Testis (tissue), 3 donors: Measurements from ENCODE around the gene UTS2B. TPM values are rescaled to one million over a fixed set of nuclear protein-coding genes. Genes with fewer than 3 reads are reported as not detected.

Experiments used
- DNase-seq: peaks from one replicate; pipeline ENCODE4 v3.0.0-alpha.2; 2019
- H3K27ac ChIP-seq, 2 donors: fragments of 200-600 bp; sonication (generic); one replicate each; pipeline ENCODE4 v1.5.1; 2019
- H3K27me3 ChIP-seq: fragments of 200-600 bp; sonication (generic); one replicate; pipeline ENCODE4 v1.5.1; 2019
- H3K36me3 ChIP-seq: fragments of 200-600 bp; sonication (generic); one replicate; pipeline ENCODE4 v1.5.1; 2017; ENCODE audit warnings: low read depth; ENCODE audit errors: missing control alignments
- H3K4me1 ChIP-seq: fragments of 200-600 bp; sonication (generic); one replicate; pipeline ENCODE4 v1.5.1; 2019
- H3K4me3 ChIP-seq, 2 donors: fragments of 200-600 bp; sonication (generic); one replicate each; pipeline ENCODE4 v1.5.1; 2017 to 2019
- H3K9me3 ChIP-seq: fragments of 200-600 bp; sonication (generic); one replicate; pipeline ENCODE4 v1.5.1; 2017
- CTCF ChIP-seq, 3 experiments: fragments of 450-650 bp in 2 of 3; fragments of 200-600 bp in 1 of 3; sonication (generic) in 1 of 3; IDR thresholded peaks; one replicate each; pipeline ENCODE4 v1.5.1; 2016 to 2019; ENCODE audit warnings: antibody characterized with exemption in 3 of 3, mild to moderate bottlenecking in 2 of 3, moderate library complexity in 1 of 3
- POLR2A ChIP-seq: fragments of 450-650 bp; IDR thresholded peaks from one replicate; pipeline ENCODE4 v1.6.1; 2017; ENCODE audit warnings: antibody characterized with exemption, mild to moderate bottlenecking, moderate library complexity
- whole genome bisulfite sequencing, 2 donors: methylation state at CpG; one replicate each; pipeline ENCODE4 v1.1.5; 2018; 5-methylcytosine and 5-hydroxymethylcytosine counted together
- intact Hi-C: fragments of 100-400 bp; cut with DNase I; formaldehyde crosslinking; loops from one replicate; pipeline ENCODE4 v1.15.1; 2023; ENCODE audit warnings: low total_unique reads
- polyA plus RNA-seq: library from polyadenylated mRNA; stranded (reverse); fragments of 350-450 nt; fragmentation: Illumina TruSeq; extraction: RNeasy Lipid Tissue Mini Kit (QIAGEN cat#74804); gene quantifications from one replicate; pipeline ENCODE4 v1.2.3, GENCODE V29; 2014; ENCODE audit warnings: low read depth, low replicate concordance; ENCODE audit not compliant: insufficient read depth
- total RNA-seq, 2 donors: library from RNA; depleted of rRNA; stranded (reverse); fragments of >200 nt; gene quantifications; one replicate each; pipeline ENCODE4 v1.2.3, GENCODE V29; 2016

UTS2B gene
- total and polyA plus RNA-seq, 3 donors from 2014 or later, result 5.9 to 13.1 (median 12.3) TPM

DNA sequence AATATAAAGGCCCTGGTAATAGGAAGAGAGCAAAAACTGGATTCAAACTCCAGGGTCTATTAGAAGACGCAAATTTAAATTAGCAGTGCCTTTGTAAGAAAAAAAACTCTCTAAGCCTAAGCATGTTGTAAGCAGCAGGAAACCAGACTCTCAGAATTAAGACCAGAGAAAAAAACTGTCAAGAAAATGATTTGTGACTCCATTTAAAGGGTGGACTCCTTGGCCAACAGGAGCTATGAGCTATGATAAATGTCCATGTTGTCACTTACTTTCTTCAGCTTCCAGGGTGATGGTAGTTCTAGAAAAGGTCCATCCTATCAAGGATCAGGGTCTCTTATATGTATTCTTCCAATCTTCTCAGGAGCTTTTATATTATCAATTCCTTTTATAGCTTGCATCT, 36.0 kb downstream of the UTS2B start:
- no peak for DNase-seq
- no peak overlapping the region for H3K27ac ChIP-seq
- no peak overlapping the region for H3K4me3 ChIP-seq
- WGBS, 2 donors, result 94 to 98% methylated on average over 1 of the region's 1 CpG
- no peaks in the 10 kb centered on the region for H3K36me3 ChIP-seq
- H3K4me1 ChIP-seq, result no peaks in the 10 kb centered on the region
- no peaks in the 10 kb centered on the region for H3K9me3 ChIP-seq
- intact Hi-C loops, result no loop called here
- TF ChIP-seq POLR2A, result no peak
- no peak for TF ChIP-seq CTCF (IDR thresholded peaks at IDR 0.05)
- H3K27me3 ChIP-seq, result no peaks in the 10 kb centered on the region

GRCh38 chr3:191292243-191293015, 37.9 kb downstream of the UTS2B start:
- no peaks in the 10 kb centered on the region for H3K4me1 ChIP-seq
- DNase-seq, result no peak
- TF ChIP-seq POLR2A (no peak), CTCF (IDR thresholded peaks at IDR 0.05) (no peak)
- no peaks in the 10 kb centered on the region for H3K27me3 ChIP-seq
- 76 to 85% methylated on average over 5 of the region's 5 CpGs for WGBS, 2 donors
- no peaks in the 10 kb centered on the region for H3K36me3 ChIP-seq
- H3K27ac ChIP-seq, result no peak overlapping the region
- no peak overlapping the region for H3K4me3 ChIP-seq
- intact Hi-C loops, result no loop called here
- no peaks in the 10 kb centered on the region for H3K9me3 ChIP-seq

DNA sequence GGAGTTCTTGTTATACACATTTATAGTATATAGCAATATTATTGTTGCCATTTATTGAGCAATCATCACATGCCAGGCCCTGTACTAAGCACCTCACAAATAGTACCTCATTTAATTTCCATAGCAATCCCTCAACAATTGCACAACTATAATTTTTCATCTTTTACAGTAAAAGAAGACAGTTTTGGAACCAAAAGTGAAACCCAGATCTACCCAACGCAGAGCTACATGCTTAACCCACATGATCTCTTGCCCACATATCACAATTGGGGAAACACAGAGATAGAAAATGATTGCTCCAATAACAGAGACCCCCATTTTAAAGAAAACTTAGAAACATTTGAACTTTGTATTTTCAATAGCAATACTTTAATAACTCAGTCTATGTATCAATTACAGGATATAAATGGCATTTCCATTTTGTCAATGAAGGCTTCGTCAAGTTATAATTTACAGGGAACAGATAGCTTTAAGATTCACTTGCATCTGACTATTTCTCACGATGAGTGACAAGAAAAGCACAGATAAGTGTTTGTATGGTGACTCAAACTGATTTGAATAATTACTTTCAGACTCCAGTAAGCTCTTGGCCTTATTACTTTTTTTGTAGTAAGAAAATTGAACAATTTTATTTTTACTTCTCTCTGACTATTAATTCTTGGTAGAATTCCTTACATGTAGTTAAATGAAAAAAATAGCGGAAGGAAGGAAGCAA, 39.9 kb downstream of the UTS2B start:
- DNase-seq, result no peak
- H3K36me3 ChIP-seq, result no peaks in the 10 kb centered on the region
- intact Hi-C loops, result no loop called here
- 67 to 71% methylated on average over 4 of the region's 4 CpGs for WGBS, 2 donors
- H3K9me3 ChIP-seq, result no peaks in the 10 kb centered on the region
- no peak overlapping the region for H3K27ac ChIP-seq
- H3K4me1 ChIP-seq, result no peaks in the 10 kb centered on the region
- no peaks in the 10 kb centered on the region for H3K27me3 ChIP-seq
- no peak overlapping the region for H3K4me3 ChIP-seq
- TF ChIP-seq CTCF (IDR thresholded peaks at IDR 0.05) (no peak), POLR2A (no peak)

GRCh38 chr3:191283400-191283799, 46.9 kb downstream of the UTS2B start:
- Histone ChIP-seq H3K4me1 (no peaks in the 10 kb centered on the region), H3K27me3 (no peaks in the 10 kb centered on the region), H3K36me3 (no peaks in the 10 kb centered on the region), H3K27ac (no peak overlapping the region), H3K9me3 (no peaks in the 10 kb centered on the region), H3K4me3 (no peak overlapping the region)
- DNase-seq, result no peak
- 90 to 97% methylated on average over 2 of the region's 2 CpGs for WGBS, 2 donors
- intact Hi-C loops, result no loop called here
- no peak for TF ChIP-seq CTCF (IDR thresholded peaks at IDR 0.05)
- TF ChIP-seq POLR2A, result no peak
